OCI-LY7 (cell line): ENCODE results near the gene EXOSC10. TPM values are rescaled to one million over a fixed set of nuclear protein-coding genes. Genes with fewer than 3 reads are reported as not detected.

Source experiments
- BruUV-seq: library from RNA; stranded (reverse); fragments of 400-500 nt; replicated peaks from 2 replicates; lab custom pipeline; 2021; lab: Mats Ljungman, UMichigan
- CTCF ChIA-PET: fragments of 300-600 bp; sonication (Branson Sonifier 250); formaldehyde crosslinking; loops from one replicate; lab custom pipeline; 2022; ENCODE audit warnings: antibody characterized with exemption; ENCODE audit not compliant: unreplicated experiment; lab: Charles Lee
- POLR2A ChIA-PET: fragments of 300-600 bp; sonication (Branson Sonifier 250); formaldehyde crosslinking; loops from one replicate; lab custom pipeline; 2022; ENCODE audit warnings: antibody characterized with exemption; lab: Charles Lee
- DNase-seq: peaks from one replicate; pipeline ENCODE4 v3.0.0-alpha.2; 2015; ENCODE audit warnings: low spot score
- H2AFZ ChIP-seq: fragments of 200-600 bp; sonication (generic), shearing (Covaris generic); 2 replicates; pipeline ENCODE4 v1.6.1; 2014; ENCODE audit warnings: mild to moderate bottlenecking, antibody characterized with exemption, low read length, moderate library complexity
- H3K27ac ChIP-seq: fragments of 200-600 bp; sonication (generic); 2 replicates; pipeline ENCODE4 v1.5.1; 2014; ENCODE audit warnings: mixed run types, low read depth, mild to moderate bottlenecking, moderate library complexity, low read length, inconsistent platforms; ENCODE audit not compliant: poor library complexity, severe bottlenecking
- H3K36me3 ChIP-seq: fragments of 200-600 bp; sonication (generic); 2 replicates; pipeline ENCODE4 v1.6.1; 2014; ENCODE audit warnings: mild to moderate bottlenecking, antibody characterized with exemption, low read length, moderate library complexity, mixed read lengths; ENCODE audit not compliant: insufficient read depth
- H3K4me1 ChIP-seq: fragments of 200-600 bp; sonication (generic); 2 replicates; pipeline ENCODE4 v1.5.1; 2014; ENCODE audit warnings: mild to moderate bottlenecking, low read length; ENCODE audit not compliant: insufficient read depth, poor library complexity, severe bottlenecking
- H3K4me2 ChIP-seq: fragments of 200-600 bp; sonication (generic); 2 replicates; pipeline ENCODE4 v1.6.1; 2014; ENCODE audit warnings: mild to moderate bottlenecking, low read length
- H3K4me3 ChIP-seq: fragments of 200-600 bp; sonication (generic); 2 replicates; pipeline ENCODE4 v1.5.1; 2014; ENCODE audit warnings: mild to moderate bottlenecking, low read depth, low read length; ENCODE audit not compliant: poor library complexity, severe bottlenecking
- H3K79me2 ChIP-seq: fragments of 200-600 bp; sonication (generic); 2 replicates; pipeline ENCODE4 v1.6.1; 2016; ENCODE audit warnings: low read depth, mild to moderate bottlenecking, low read length, moderate library complexity, mixed read lengths; ENCODE audit not compliant: insufficient read depth
- H3K9me2 ChIP-seq: fragments of 200-600 bp; sonication (generic); 2 replicates; pipeline ENCODE4 v1.6.1; 2016; ENCODE audit warnings: mild to moderate bottlenecking, low read length, mixed read lengths; ENCODE audit not compliant: insufficient read depth
- H3K9me3 ChIP-seq: fragments of 200-600 bp; sonication (generic); 2 replicates; pipeline ENCODE4 v1.6.1; 2014; ENCODE audit warnings: mild to moderate bottlenecking, mixed run types, low read length, mixed read lengths
- H4K20me1 ChIP-seq: fragments of 200-600 bp; sonication (generic); 2 replicates; pipeline ENCODE4 v1.6.1; 2014; ENCODE audit warnings: mild to moderate bottlenecking, antibody characterized with exemption, low read length, moderate library complexity, mixed read lengths; ENCODE audit not compliant: insufficient read depth
- EZH2phosphoT487 ChIP-seq: fragments of 200-600 bp; sonication (generic); IDR thresholded peaks from 2 replicates; pipeline ENCODE4 v1.6.1; 2018; ENCODE audit warnings: low read depth, borderline replicate concordance, mild to moderate bottlenecking, mixed run types, antibody characterized with exemption, low read length, moderate library complexity, mixed read lengths
- intact Hi-C: fragments of 100-400 bp; cut with micrococcal nuclease; formaldehyde crosslinking; loops from one replicate; pipeline ENCODE4 v1.10.0; 2022; ENCODE audit not compliant: unreplicated experiment
- total RNA-seq, 2 experiments: library from RNA; depleted of rRNA in 1 of 2; stranded (reverse); fragments of >200 nt in 1 of 2; shearing (Covaris generic) in 1 of 2; gene quantifications; 2 replicates each; pipeline ENCODE4 v1.2.3, GENCODE V29; 2014 to 2022
- TF ChIP-seq, protein P1 (sequence below): fragments of 200-600 bp; sonication (generic); conservative IDR thresholded peaks from 2 replicates; pipeline ENCODE4 v1.5.1; 2014; ENCODE audit warnings: mild to moderate bottlenecking, antibody characterized with exemption, low read length, moderate library complexity, mixed read lengths

The EXOSC10 gene
- total RNA-seq, 2 experiments from 2014 or later: 75.1 to 91.9 TPM

DNA sequence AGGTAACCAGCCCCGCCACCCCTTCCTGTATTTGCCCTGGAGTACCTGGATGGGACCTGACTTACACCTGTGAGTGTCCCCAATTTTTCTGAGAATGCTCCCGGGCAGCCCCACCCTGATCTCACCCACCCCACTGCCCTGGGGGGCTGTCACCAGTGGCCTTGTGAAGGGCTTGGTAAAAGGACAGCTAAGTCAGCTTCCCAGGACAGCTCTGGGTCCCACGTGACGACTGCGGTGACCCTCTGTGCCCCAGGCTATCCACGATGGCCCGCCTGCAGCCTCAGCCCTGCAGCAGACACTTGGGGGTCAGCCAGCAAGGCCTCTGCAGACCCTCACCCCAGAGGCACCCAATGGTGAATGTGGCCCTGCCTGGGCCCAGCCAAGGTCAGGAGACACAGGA lies 45.5 kb downstream of the EXOSC10 start:
- intact Hi-C loops: no loop called here
- Histone ChIP-seq H3K27ac (peak overlapping the region; percentile 76), H3K79me2 (peaks cover 27% of the 10 kb centered on the region), H2AFZ (no peak overlapping the region), H3K4me1 (peaks cover 49% of the 10 kb centered on the region), H3K36me3 (peaks cover 54% of the 10 kb centered on the region), H3K4me3 (no peak overlapping the region), H3K4me2 (peak overlapping the region; percentile 52; the same call in 1 of the 2 replicates), H3K9me2 (no peaks in the 10 kb centered on the region), H4K20me1 (0 out of 2 replicates have a peak, but pooled peaks cover 3% of the 10 kb centered on the region), H3K9me3 (no peaks in the 10 kb centered on the region)
- ChIA-PET POLR2A (no interaction called here), CTCF (no interaction called here)
- no peak for TF ChIP-seq EZH2phosphoT487
- TF ChIP-seq, protein P1, sequence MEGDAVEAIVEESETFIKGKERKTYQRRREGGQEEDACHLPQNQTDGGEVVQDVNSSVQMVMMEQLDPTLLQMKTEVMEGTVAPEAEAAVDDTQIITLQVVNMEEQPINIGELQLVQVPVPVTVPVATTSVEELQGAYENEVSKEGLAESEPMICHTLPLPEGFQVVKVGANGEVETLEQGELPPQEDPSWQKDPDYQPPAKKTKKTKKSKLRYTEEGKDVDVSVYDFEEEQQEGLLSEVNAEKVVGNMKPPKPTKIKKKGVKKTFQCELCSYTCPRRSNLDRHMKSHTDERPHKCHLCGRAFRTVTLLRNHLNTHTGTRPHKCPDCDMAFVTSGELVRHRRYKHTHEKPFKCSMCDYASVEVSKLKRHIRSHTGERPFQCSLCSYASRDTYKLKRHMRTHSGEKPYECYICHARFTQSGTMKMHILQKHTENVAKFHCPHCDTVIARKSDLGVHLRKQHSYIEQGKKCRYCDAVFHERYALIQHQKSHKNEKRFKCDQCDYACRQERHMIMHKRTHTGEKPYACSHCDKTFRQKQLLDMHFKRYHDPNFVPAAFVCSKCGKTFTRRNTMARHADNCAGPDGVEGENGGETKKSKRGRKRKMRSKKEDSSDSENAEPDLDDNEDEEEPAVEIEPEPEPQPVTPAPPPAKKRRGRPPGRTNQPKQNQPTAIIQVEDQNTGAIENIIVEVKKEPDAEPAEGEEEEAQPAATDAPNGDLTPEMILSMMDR: no peak
- no peak for DNase-seq
- BruUV-seq: no TSS peak

DNA sequence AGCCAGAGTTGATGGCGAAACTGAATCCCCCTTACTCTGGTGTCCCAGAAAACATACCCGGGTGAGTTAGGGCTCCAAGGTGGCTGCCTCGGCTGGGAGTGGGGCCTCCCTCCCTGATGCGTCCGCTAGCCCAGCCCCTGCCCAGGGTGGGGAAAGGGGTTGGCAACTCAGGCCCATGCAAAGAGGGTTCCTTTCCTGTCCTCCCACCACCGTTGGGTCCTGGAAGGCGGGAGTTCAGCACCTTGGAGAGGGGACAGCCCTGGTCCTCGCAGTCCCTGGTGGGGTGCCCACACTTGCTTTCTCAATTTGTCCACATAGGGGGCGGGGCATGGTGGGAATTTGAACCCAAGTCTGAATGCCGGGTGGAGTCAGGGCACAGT lies 45.9 kb downstream of the EXOSC10 start:
- intact Hi-C loops: no loop called here
- Histone ChIP-seq H4K20me1 (0 out of 2 replicates have a peak, but pooled peaks cover 3% of the 10 kb centered on the region), H3K4me3 (no peak overlapping the region), H3K4me1 (peaks cover 49% of the 10 kb centered on the region), H3K27ac (peak overlapping the region; percentile 76), H3K9me3 (no peaks in the 10 kb centered on the region), H3K36me3 (peaks cover 49% of the 10 kb centered on the region), H2AFZ (no peak overlapping the region), H3K9me2 (no peaks in the 10 kb centered on the region), H3K4me2 (peak overlapping the region; percentile 52), H3K79me2 (peaks cover 23% of the 10 kb centered on the region)
- ChIA-PET POLR2A (interaction anchor here (0.6 kb wide), 1 partner anchor 595 kb away, joined by 3 read pairs; no protein-coding TSS in a partner anchor), CTCF (no interaction called here)
- TF ChIP-seq, protein P1: no peak
- TF ChIP-seq EZH2phosphoT487: no peak
- peak; percentile 37 for DNase-seq
- BruUV-seq: no TSS peak

DNA sequence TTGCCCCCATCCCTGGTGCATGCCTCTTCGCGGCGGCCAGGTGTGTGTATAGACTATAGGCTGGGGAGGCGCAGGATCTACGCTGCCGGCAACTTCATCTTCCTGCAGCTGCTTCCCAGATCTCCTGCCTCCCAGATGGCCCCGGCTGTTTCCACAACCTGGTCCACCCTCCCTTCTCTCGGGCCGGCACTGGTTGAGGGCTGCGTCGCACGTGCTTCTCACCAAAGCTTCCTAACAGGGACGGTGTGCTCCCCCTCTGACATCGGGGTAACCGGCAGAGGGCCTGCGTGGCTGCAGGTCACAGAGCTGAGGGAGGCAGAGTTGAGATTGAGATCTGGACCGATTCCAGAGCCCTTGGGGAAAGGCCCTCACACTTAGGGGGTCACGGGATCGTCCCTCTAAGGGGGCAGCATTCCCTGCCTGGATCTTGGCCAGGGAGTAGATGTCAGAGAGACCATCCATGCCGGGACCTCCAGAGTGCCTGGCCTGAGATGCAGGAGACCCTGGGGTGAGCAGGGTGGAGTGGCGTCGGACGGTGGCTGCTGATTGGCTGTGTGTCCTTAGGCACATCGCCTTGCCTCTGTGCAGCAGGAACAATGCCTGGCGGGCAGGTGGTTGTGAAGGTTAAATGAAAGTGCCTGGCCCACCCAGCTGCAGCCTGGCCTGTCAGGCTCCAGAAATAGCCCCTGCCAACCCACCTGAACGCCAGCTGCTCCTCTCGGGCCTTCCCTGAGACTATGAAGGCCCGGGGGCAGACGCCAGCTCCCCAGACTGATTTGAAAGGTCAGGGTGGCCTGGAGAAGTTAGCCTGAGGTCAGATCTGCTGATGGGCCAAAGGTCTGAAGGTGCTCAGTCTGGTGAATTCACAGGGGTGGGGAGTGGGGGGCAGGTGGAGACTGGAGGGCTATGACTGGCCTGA lies 46.6 kb downstream of the EXOSC10 start:
- H3K79me2 ChIP-seq: peaks cover 17% of the 10 kb centered on the region; the same call in 1 of the 2 replicates
- peak overlapping the region; percentile 76 for H3K27ac ChIP-seq
- peaks cover 43% of the 10 kb centered on the region for H3K36me3 ChIP-seq
- H3K9me3 ChIP-seq: no peaks in the 10 kb centered on the region
- BruUV-seq: no TSS peak
- peaks cover 43% of the 10 kb centered on the region for H3K4me1 ChIP-seq
- POLR2A ChIA-PET: interaction anchor here (0.6 to 0.7 kb wide), 2 partner anchors 18 to 596 kb away, joined by 3 read pairs; no protein-coding TSS in a partner anchor
- H3K4me3 ChIP-seq: no peak overlapping the region
- intact Hi-C loops: no loop called here
- H2AFZ ChIP-seq: no peak overlapping the region
- 0 out of 2 replicates have a peak, but pooled peaks cover 3% of the 10 kb centered on the region for H4K20me1 ChIP-seq
- DNase-seq: peak; percentile 80
- CTCF ChIA-PET: no interaction called here
- TF ChIP-seq, protein P1: peak; percentile 31; the same call in 1 of the 2 replicates
- no peak for TF ChIP-seq EZH2phosphoT487
- H3K9me2 ChIP-seq: no peaks in the 10 kb centered on the region
- peak overlapping the region; percentile 52 for H3K4me2 ChIP-seq
